Peyer's patch (tissue), 4 donors: ENCODE data around the gene CYB561D2.

ENCODE experiments used
- POLR2A ChIP-seq, 2 donors: fragments of 450-650 bp; IDR thresholded peaks; one replicate each; pipeline ENCODE4 v1.5.1; 2017; ENCODE audit warnings: antibody characterized with exemption in 2 of 2, mild to moderate bottlenecking in 2 of 2, moderate library complexity in 2 of 2
- TF ChIP-seq, protein P1 (sequence below), 6 experiments: fragments of 450-650 bp in 4 of 6; fragments of 200-600 bp in 2 of 6; sonication (generic) in 1 of 6; IDR thresholded peaks; one replicate each; pipeline ENCODE4 v1.5.1; 2017 to 2019; ENCODE audit warnings: antibody characterized with exemption in 6 of 6, mild to moderate bottlenecking in 3 of 6, moderate library complexity in 1 of 6

DNA sequence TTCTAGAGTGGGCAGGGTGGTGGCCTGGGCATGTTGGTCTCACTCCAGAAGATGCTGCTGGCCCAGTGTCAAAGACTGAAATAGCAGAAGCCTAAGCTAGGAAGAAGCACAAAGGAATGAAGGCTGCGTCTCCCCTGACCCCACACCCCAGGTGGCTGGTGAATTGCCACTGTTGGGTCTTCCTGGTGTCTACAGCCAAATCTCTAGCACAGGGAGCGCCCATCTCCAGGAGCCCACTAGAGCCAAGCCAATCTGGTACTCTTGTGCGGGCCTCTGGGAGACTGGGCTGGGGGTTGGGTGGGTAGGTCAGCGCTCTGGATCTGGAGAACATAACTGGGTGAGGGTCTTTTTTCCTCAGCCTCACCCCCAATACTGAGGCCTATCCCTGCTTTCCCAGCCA, 23.5 kb upstream of the CYB561D2 start:
- TF ChIP-seq, protein P1, sequence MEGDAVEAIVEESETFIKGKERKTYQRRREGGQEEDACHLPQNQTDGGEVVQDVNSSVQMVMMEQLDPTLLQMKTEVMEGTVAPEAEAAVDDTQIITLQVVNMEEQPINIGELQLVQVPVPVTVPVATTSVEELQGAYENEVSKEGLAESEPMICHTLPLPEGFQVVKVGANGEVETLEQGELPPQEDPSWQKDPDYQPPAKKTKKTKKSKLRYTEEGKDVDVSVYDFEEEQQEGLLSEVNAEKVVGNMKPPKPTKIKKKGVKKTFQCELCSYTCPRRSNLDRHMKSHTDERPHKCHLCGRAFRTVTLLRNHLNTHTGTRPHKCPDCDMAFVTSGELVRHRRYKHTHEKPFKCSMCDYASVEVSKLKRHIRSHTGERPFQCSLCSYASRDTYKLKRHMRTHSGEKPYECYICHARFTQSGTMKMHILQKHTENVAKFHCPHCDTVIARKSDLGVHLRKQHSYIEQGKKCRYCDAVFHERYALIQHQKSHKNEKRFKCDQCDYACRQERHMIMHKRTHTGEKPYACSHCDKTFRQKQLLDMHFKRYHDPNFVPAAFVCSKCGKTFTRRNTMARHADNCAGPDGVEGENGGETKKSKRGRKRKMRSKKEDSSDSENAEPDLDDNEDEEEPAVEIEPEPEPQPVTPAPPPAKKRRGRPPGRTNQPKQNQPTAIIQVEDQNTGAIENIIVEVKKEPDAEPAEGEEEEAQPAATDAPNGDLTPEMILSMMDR (IDR thresholded peaks at IDR 0.05): no peak
- no peak for TF ChIP-seq POLR2A (IDR thresholded peaks at IDR 0.05)
